ENCODE results near the gene KRTAP21-3.

The KRTAP21-3 gene

GRCh38 chr21:30717105-30717504 is 1.5 kb downstream of the KRTAP21-3 start:
- Histone ChIP-seq H2AFZ (ENCODE audit: low read depth, low read length) (no peak overlapping the region), H3K79me2 (ENCODE audit: low read length) (no peaks in the 10 kb centered on the region), H3K36me3 (replicated peaks; ENCODE audit: low read depth, low read length) (no peaks in the 10 kb centered on the region), H3K27ac (ENCODE audit: low read length) (no peak overlapping the region), H4K20me1 (ENCODE audit: insufficient read depth, low read length) (no peaks in the 10 kb centered on the region), H3K27me3 (ENCODE audit: low read depth, low read length) (no peaks in the 10 kb centered on the region), H3K9ac (ENCODE audit: low read length) (no peak overlapping the region), H3K4me1 (ENCODE audit: low read length) (peaks cover 18% of the 10 kb centered on the region), H3K9me3 (ENCODE audit: insufficient read depth, low read length) (no peaks in the 10 kb centered on the region), H3K4me3 (ENCODE audit: low read length) (no peak overlapping the region), H3K4me2 (ENCODE audit: low read length) (no peak overlapping the region)
- TF ChIP-seq EZH2phosphoT487 (IDR thresholded peaks at IDR 0.05; ENCODE audit: low read depth): no peak
- no peak for TF ChIP-seq CTCF (IDR thresholded peaks at IDR 0.05; ENCODE audit: low read depth, low read length)

- Histone ChIP-seq H3K4me2 (ENCODE audit: low read length) (no peak overlapping the region), H2AFZ (ENCODE audit: low read depth, low read length) (no peak overlapping the region), H3K27ac (ENCODE audit: low read length) (no peak overlapping the region), H3K9me3 (ENCODE audit: insufficient read depth, low read length) (0 out of 2 replicates have a peak, but pooled peaks cover 5% of the 10 kb centered on the region), H3K27me3 (ENCODE audit: low read depth, low read length) (no peaks in the 10 kb centered on the region), H3K9ac (ENCODE audit: low read length) (no peak overlapping the region), H3K4me1 (ENCODE audit: low read length) (peaks cover 21% of the 10 kb centered on the region), H3K36me3 (replicated peaks; ENCODE audit: low read depth, low read length) (peaks cover 12% of the 10 kb centered on the region), H3K4me3 (ENCODE audit: low read length) (no peak overlapping the region), H3K79me2 (ENCODE audit: low read length) (no peaks in the 10 kb centered on the region), H4K20me1 (ENCODE audit: insufficient read depth, low read length) (no peaks in the 10 kb centered on the region)
- TF ChIP-seq EZH2phosphoT487 (IDR thresholded peaks at IDR 0.05; ENCODE audit: low read depth) (no peak), CTCF (IDR thresholded peaks at IDR 0.05; ENCODE audit: low read depth, low read length) (no peak)
Observed at GRCh38 chr21:30714946-30715345, 3.6 kb downstream of the KRTAP21-3 start.

- Histone ChIP-seq H2AFZ (ENCODE audit: low read depth, low read length) (no peak overlapping the region), H3K4me1 (ENCODE audit: low read length) (peaks cover 21% of the 10 kb centered on the region), H3K27me3 (ENCODE audit: low read depth, low read length) (no peaks in the 10 kb centered on the region), H3K9me3 (ENCODE audit: insufficient read depth, low read length) (0 out of 2 replicates have a peak, but pooled peaks cover 5% of the 10 kb centered on the region), H3K4me3 (ENCODE audit: low read length) (no peak overlapping the region), H3K27ac (ENCODE audit: low read length) (no peak overlapping the region), H3K4me2 (ENCODE audit: low read length) (no peak overlapping the region), H4K20me1 (ENCODE audit: insufficient read depth, low read length) (no peaks in the 10 kb centered on the region), H3K9ac (ENCODE audit: low read length) (no peak overlapping the region), H3K79me2 (ENCODE audit: low read length) (no peaks in the 10 kb centered on the region), H3K36me3 (replicated peaks; ENCODE audit: low read depth, low read length) (peaks cover 13% of the 10 kb centered on the region)
- TF ChIP-seq EZH2phosphoT487 (IDR thresholded peaks at IDR 0.05; ENCODE audit: low read depth) (no peak), CTCF (IDR thresholded peaks at IDR 0.05; ENCODE audit: low read depth, low read length) (no peak)
Observed at GRCh38 chr21:30714456-30714855, 4.1 kb downstream of the KRTAP21-3 start.

GRCh38 chr21:30713766-30714165 is 4.8 kb downstream of the KRTAP21-3 start:
- Histone ChIP-seq H3K36me3 (replicated peaks; ENCODE audit: low read depth, low read length) (peaks cover 13% of the 10 kb centered on the region), H3K9me3 (ENCODE audit: insufficient read depth, low read length) (0 out of 2 replicates have a peak, but pooled peaks cover 5% of the 10 kb centered on the region), H3K4me3 (ENCODE audit: low read length) (no peak overlapping the region), H3K4me1 (ENCODE audit: low read length) (peaks cover 14% of the 10 kb centered on the region), H3K27me3 (ENCODE audit: low read depth, low read length) (no peaks in the 10 kb centered on the region), H3K79me2 (ENCODE audit: low read length) (no peaks in the 10 kb centered on the region), H3K4me2 (ENCODE audit: low read length) (no peak overlapping the region), H2AFZ (ENCODE audit: low read depth, low read length) (no peak overlapping the region), H3K27ac (ENCODE audit: low read length) (no peak overlapping the region), H3K9ac (ENCODE audit: low read length) (no peak overlapping the region), H4K20me1 (ENCODE audit: insufficient read depth, low read length) (no peaks in the 10 kb centered on the region)
- TF ChIP-seq EZH2phosphoT487 (IDR thresholded peaks at IDR 0.05; ENCODE audit: low read depth): no peak
- no peak for TF ChIP-seq CTCF (IDR thresholded peaks at IDR 0.05; ENCODE audit: low read depth, low read length)

Measured in OCI-LY3 (cell line).